HCT116 (cell line): ENCODE data around the gene EIF4E3. TPM values are rescaled to one million over a fixed set of nuclear protein-coding genes. Genes with fewer than 3 reads are reported as not detected.
A peak's percentile ranks its signal among the peaks of the same experiment; 100 is the strongest.

Source experiments
- ATAC-seq: fragments of 200-7000 bp; cut with Tn5 transposase; 2 replicates; pipeline ENCODE4 v1.9.1; 2020; ENCODE audit warnings: mild to moderate bottlenecking, moderate library complexity
- BruUV-seq: library from RNA; stranded (reverse); fragments of 400-500 nt; replicated peaks from 2 replicates; lab custom pipeline; 2021; lab: Mats Ljungman, UMichigan
- CTCF ChIA-PET: fragments of 300-600 bp; sonication (Branson Sonifier 250); formaldehyde crosslinking; loops from one replicate; lab custom pipeline; 2021; ENCODE audit warnings: antibody characterized with exemption; lab: Charles Lee
- POLR2A ChIA-PET: fragments of 300-600, 350-600 bp; sonication (Branson Sonifier 250); formaldehyde crosslinking; loops from one replicate; lab custom pipeline; 2021; ENCODE audit warnings: antibody characterized with exemption; lab: Charles Lee
- RAD21 ChIA-PET, 2 experiments: fragments of 300-600 bp; sonication (Branson Sonifier 250); formaldehyde crosslinking; loops; one replicate each; lab custom pipeline; 2023; ENCODE audit warnings: low total read pairs in 2 of 2; ENCODE audit not compliant: uncharacterized antibody in 2 of 2, unreplicated experiment in 2 of 2, low non-redundant PET in 1 of 2; lab: Charles Lee
- DNase-seq: peaks from one replicate; pipeline ENCODE4 v3.0.0-alpha.2; 2010; ENCODE audit warnings: low read depth, low spot score
- H2AFZ ChIP-seq: fragments of 200-600 bp; shearing (Covaris generic), sonication (generic); 2 replicates; pipeline ENCODE4 v1.6.1; 2017; ENCODE audit warnings: low read depth, mixed run types, mixed read lengths, antibody characterized with exemption, low read length; ENCODE audit not compliant: poor library complexity, severe bottlenecking
- H3K27ac ChIP-seq: 2 replicates; pipeline ENCODE4 v1.5.1; 2012; ENCODE audit warnings: low read depth, low read length
- H3K27me3 ChIP-seq: fragments of 200-600 bp; sonication (generic); 2 replicates; pipeline ENCODE4 v1.6.1; 2016; ENCODE audit warnings: mixed run types, low read length, mixed read lengths; ENCODE audit not compliant: insufficient read depth
- H3K36me3 ChIP-seq, 2 experiments: fragments of 200-500 bp in 1 of 2; fragments of 200-600 bp in 1 of 2; sonication (Bioruptor generic) in 1 of 2; sonication (generic) in 1 of 2; 2 replicates each; pipeline versions ENCODE4 v1.5.1 to v1.6.1; 2014 to 2016; ENCODE audit warnings: low read length in 2 of 2, inconsistent platforms in 1 of 2, mixed read lengths in 1 of 2, mixed run types in 1 of 2; ENCODE audit not compliant: insufficient read depth in 2 of 2, control insufficient read depth in 1 of 2
- H3K4me1 ChIP-seq, 2 experiments: fragments of 200-600 bp in 1 of 2; sonication (generic) in 1 of 2; 2 replicates each; pipeline versions ENCODE4 v1.5.1 to v1.6.1; 2012 to 2017; ENCODE audit warnings: low read length in 2 of 2, inconsistent platforms in 1 of 2, mild to moderate bottlenecking in 1 of 2, mixed read lengths in 1 of 2, mixed run types in 1 of 2, moderate library complexity in 1 of 2; ENCODE audit not compliant: insufficient read depth in 2 of 2, control insufficient read depth in 1 of 2
- H3K4me2 ChIP-seq: fragments of 200-600 bp; sonication (generic); 2 replicates; pipeline ENCODE4 v1.6.1; 2017; ENCODE audit warnings: mixed run types, low read length, mixed read lengths
- H3K4me3 ChIP-seq, 2 experiments: fragments of 200-600 bp in 1 of 2; sonication (generic) in 1 of 2; replicated peaks in 1 of 2; 2 replicates each; pipeline ENCODE4 v1.5.1; 2011 to 2016; ENCODE audit warnings: low read length in 2 of 2, control low read depth in 1 of 2, low read depth in 1 of 2, mild to moderate bottlenecking in 1 of 2, mixed read lengths in 1 of 2, mixed run types in 1 of 2
- H3K79me2 ChIP-seq: fragments of 200-600 bp; sonication (generic); 2 replicates; pipeline ENCODE4 v1.6.1; 2017; ENCODE audit warnings: mild to moderate bottlenecking, mixed run types, low read length, moderate library complexity, mixed read lengths; ENCODE audit not compliant: insufficient read depth
- H3K9ac ChIP-seq: fragments of 200-600 bp; sonication (generic); 2 replicates; pipeline ENCODE4 v1.6.1; 2016; ENCODE audit warnings: low read length, mixed read lengths
- H3K9me2 ChIP-seq: fragments of 200-600 bp; sonication (generic), shearing (Covaris generic); 2 replicates; pipeline ENCODE4 v1.6.1; 2017; ENCODE audit warnings: mixed run types, mild to moderate bottlenecking, moderate library complexity; ENCODE audit not compliant: insufficient read depth
- H3K9me3 ChIP-seq, 2 experiments: fragments of 200-500 bp in 1 of 2; fragments of 200-600 bp in 1 of 2; sonication (Bioruptor generic) in 1 of 2; sonication (generic) in 1 of 2; 2 replicates each; pipeline ENCODE4 v1.6.1; 2014 to 2017; ENCODE audit warnings: low read length in 2 of 2, mixed read lengths in 2 of 2, inconsistent platforms in 1 of 2, low read depth in 1 of 2, mild to moderate bottlenecking in 1 of 2, mixed run types in 1 of 2, moderate library complexity in 1 of 2; ENCODE audit not compliant: control insufficient read depth in 1 of 2, insufficient read depth in 1 of 2
- H4K20me1 ChIP-seq: fragments of 200-600 bp; sonication (generic), shearing (Covaris generic); 2 replicates; pipeline ENCODE4 v1.6.1; 2017; ENCODE audit warnings: mixed run types, mild to moderate bottlenecking, moderate library complexity; ENCODE audit not compliant: insufficient read depth
- CTCF ChIP-seq, 3 experiments: fragments of 200-600 bp in 1 of 3; sonication (generic) in 1 of 3; IDR thresholded peaks in 2 of 3; conservative IDR thresholded peaks in 1 of 3; 2 replicates each; pipeline ENCODE4 v1.5.1; 2012 to 2017; ENCODE audit warnings: low read depth in 2 of 3, low read length in 2 of 3, antibody characterized with exemption in 1 of 3, borderline replicate concordance in 1 of 3, control low read depth in 1 of 3, mild to moderate bottlenecking in 1 of 3, mixed read lengths in 1 of 3, mixed run types in 1 of 3, moderate library complexity in 1 of 3; ENCODE audit not compliant: insufficient read depth in 1 of 3
- ELF1 ChIP-seq: IDR thresholded peaks from 2 replicates; pipeline ENCODE4 v1.6.1; 2012; ENCODE audit warnings: low read depth, borderline replicate concordance
- JUND ChIP-seq: IDR thresholded peaks from 2 replicates; pipeline ENCODE4 v1.6.1; 2012
- MAX ChIP-seq: IDR thresholded peaks from 2 replicates; pipeline ENCODE4 v1.6.1; 2012
- POLR2A ChIP-seq: IDR thresholded peaks from 2 replicates; pipeline ENCODE4 v1.7.0; 2011; ENCODE audit warnings: borderline replicate concordance; ENCODE audit not compliant: insufficient read depth, insufficient read length; ENCODE audit errors: extremely low read depth
- RAD21 ChIP-seq: IDR thresholded peaks from 2 replicates; pipeline ENCODE4 v1.6.1; 2012; ENCODE audit warnings: low read depth, mild to moderate bottlenecking
- REST ChIP-seq: IDR thresholded peaks from 2 replicates; pipeline ENCODE4 v1.6.1; 2012; ENCODE audit warnings: low read depth
- SIN3A ChIP-seq: IDR thresholded peaks from 2 replicates; pipeline ENCODE4 v1.6.1; 2012; ENCODE audit warnings: low read depth
- SP1 ChIP-seq: IDR thresholded peaks from 2 replicates; pipeline ENCODE4 v1.6.1; 2012; ENCODE audit warnings: low read depth
- SRF ChIP-seq: IDR thresholded peaks from 2 replicates; pipeline ENCODE4 v1.6.1; 2012; ENCODE audit warnings: low read depth
- YY1 ChIP-seq: IDR thresholded peaks from 2 replicates; pipeline ENCODE4 v1.6.1; 2011; ENCODE audit warnings: low read length, low read depth, moderate library complexity, mild to moderate bottlenecking; ENCODE audit not compliant: insufficient replicate concordance; ENCODE audit errors: extremely low read depth
- ZNF274 ChIP-seq: fragments of 200-500 bp; sonication (Bioruptor generic); IDR thresholded peaks from 2 replicates; pipeline ENCODE4 v1.6.1; 2014; ENCODE audit warnings: mild to moderate bottlenecking, low read depth, low read length, inconsistent platforms
- intact Hi-C: fragments of 100-400 bp; cut with micrococcal nuclease; formaldehyde crosslinking; loops from 2 replicates; pipeline ENCODE4 v1.10.0; 2022
- total RNA-seq: library from RNA; stranded (reverse); gene quantifications from one replicate; pipeline ENCODE4 v1.2.1, GENCODE V29; 2021; ENCODE audit not compliant: unreplicated experiment

The EIF4E3 gene
- total RNA-seq, 1 experiment from 2014 or later, result 6.0 TPM

GRCh38 chr3:71652781-71653413 is 72.3 kb downstream of the EIF4E3 start:
- Histone ChIP-seq H3K36me3 (no peaks in the 10 kb centered on the region), H4K20me1 (no peaks in the 10 kb centered on the region)
- TF ChIP-seq YY1, result no peak
- no peak for TF ChIP-seq ELF1
- TF ChIP-seq CTCF (IDR thresholded peaks at IDR 0.05 in 2 of 3, conservative IDR thresholded peaks at IDR 0.05 in 1 of 3; ENCODE audit: borderline replicate concordance in 1 of 3, insufficient read depth in 1 of 3, low read depth in 2 of 3, low read length in 2 of 3), result peak; percentile 25 to 60 (median 35); a peak in 4 of 6 replicates
- TF ChIP-seq ZNF274, result no peak
- peak; percentile 66 for TF ChIP-seq RAD21
- TF ChIP-seq SP1, result no peak
- TF ChIP-seq POLR2A, result no peak
- no peak for TF ChIP-seq SIN3A
- TF ChIP-seq MAX, result no peak
- no peak for TF ChIP-seq REST
- TF ChIP-seq JUND, result no peak
- TF ChIP-seq SRF, result no peak
- TF ChIP-seq, all 23 proteins: peak for 2
- no peaks in the 10 kb centered on the region for H3K9me3 ChIP-seq
- H3K4me3 ChIP-seq, result no peak overlapping the region
- ATAC-seq (peak; percentile 60; the same call in 1 of the 2 replicates), DNase-seq (peak; percentile 4)
- ChIA-PET POLR2A (no interaction called here), RAD21 (no interaction called here), CTCF (interaction anchor here (0.6 to 1.8 kb wide), 3 partner anchors 936 to 1121 kb away, joined by 3 to 9 read pairs (median 4); no protein-coding TSS in a partner anchor)
- H3K4me2 ChIP-seq, result no peak overlapping the region
- no peak overlapping the region for H2AFZ ChIP-seq
- no TSS peak for BruUV-seq
- no peak overlapping the region for H3K27ac ChIP-seq
- H3K27me3 ChIP-seq, result no peaks in the 10 kb centered on the region
- H3K9ac ChIP-seq, result no peak overlapping the region
- intact Hi-C loops, result loop anchor here (2.0 to 5.0 kb wide), 3 partner anchors 1101 to 1588 kb away; no protein-coding TSS in a partner anchor
- peaks cover 0 to 2% of the 10 kb centered on the region in 2 experiments; a peak in 1 of 4 replicates for H3K4me1 ChIP-seq
- no peaks in the 10 kb centered on the region for H3K9me2 ChIP-seq
- no peaks in the 10 kb centered on the region for H3K79me2 ChIP-seq
